ENCODE data around the gene ATP6V1B1. TPM values are rescaled to one million over a fixed set of nuclear protein-coding genes. Genes with fewer than 3 reads are reported as not detected.

Gene ATP6V1B1
- total and polyA plus RNA-seq, 2 experiments from 2014 or later, result not detected

DNA sequence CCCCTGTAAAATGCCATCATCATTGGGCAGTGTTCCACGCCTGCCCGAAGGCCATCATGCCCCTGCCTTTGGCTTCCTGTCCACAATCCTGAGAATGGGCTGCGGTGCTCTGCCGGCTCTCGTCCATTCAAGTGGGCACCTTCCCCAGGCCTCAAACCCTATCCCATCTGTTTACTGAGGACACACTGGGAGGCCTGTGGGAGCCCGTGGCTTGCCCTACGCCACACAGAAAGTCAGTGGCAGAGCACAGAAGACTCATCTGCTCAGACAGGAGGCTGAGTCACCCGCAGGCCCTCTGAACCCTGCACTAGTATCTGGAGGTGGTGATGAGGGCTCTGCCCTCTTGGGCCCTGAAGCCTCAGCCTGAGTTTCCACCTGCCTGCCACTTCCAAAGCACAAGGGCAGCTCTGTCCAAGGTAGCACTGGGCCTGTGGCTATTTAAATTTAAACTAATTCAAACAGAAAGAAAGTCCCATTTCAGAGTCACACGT lies 23.6 kb downstream of the ATP6V1B1 start:
- Histone ChIP-seq H3K36me3 (ENCODE audit: insufficient read depth) (no peaks in the 10 kb centered on the region), H3F3A (replicated peaks; ENCODE audit: low read depth) (no peaks in the 10 kb centered on the region), H4K20me1 (replicated peaks; ENCODE audit: insufficient read depth) (no peaks in the 10 kb centered on the region), H3K4me3 (no peak overlapping the region), H3K4me2 (no peak overlapping the region), H3K79me2 (replicated peaks; ENCODE audit: insufficient read depth) (no peaks in the 10 kb centered on the region), H3K9me2 (ENCODE audit: insufficient read depth) (no peaks in the 10 kb centered on the region), H3K4me1 (ENCODE audit: insufficient read depth) (no peaks in the 10 kb centered on the region), H2AFZ (no peak overlapping the region), H3K27ac (ENCODE audit: low read depth) (no peak overlapping the region), H3K27me3 (ENCODE audit: insufficient read depth) (peaks cover 32% of the 10 kb centered on the region)
- H3K4me3 Mint-ChIP-seq, result no peak overlapping the region
- ATAC-seq, result no peak
- no peaks in the 10 kb centered on the region for H3K36me3 Mint-ChIP-seq (ENCODE audit: low read depth)
- no peaks in the 10 kb centered on the region for H3K9me3 Mint-ChIP-seq
- TF ChIP-seq ZNF114 (CRISPR knock-in tag; IDR thresholded peaks at IDR 0.05) (no peak), ZNF331 (CRISPR knock-in tag; IDR thresholded peaks at IDR 0.05; ENCODE audit: low read depth) (no peak)
- H3K4me1 Mint-ChIP-seq, result no peaks in the 10 kb centered on the region; the same call in 2 of the 3 replicates
- H3K27ac Mint-ChIP-seq, result no peak overlapping the region
- no peak for DNase-seq (ENCODE audit: low spot score)
- H3K27me3 Mint-ChIP-seq (ENCODE audit: insufficient read depth, low read depth, poor library complexity), result peaks cover 44% of the 10 kb centered on the region

DNA sequence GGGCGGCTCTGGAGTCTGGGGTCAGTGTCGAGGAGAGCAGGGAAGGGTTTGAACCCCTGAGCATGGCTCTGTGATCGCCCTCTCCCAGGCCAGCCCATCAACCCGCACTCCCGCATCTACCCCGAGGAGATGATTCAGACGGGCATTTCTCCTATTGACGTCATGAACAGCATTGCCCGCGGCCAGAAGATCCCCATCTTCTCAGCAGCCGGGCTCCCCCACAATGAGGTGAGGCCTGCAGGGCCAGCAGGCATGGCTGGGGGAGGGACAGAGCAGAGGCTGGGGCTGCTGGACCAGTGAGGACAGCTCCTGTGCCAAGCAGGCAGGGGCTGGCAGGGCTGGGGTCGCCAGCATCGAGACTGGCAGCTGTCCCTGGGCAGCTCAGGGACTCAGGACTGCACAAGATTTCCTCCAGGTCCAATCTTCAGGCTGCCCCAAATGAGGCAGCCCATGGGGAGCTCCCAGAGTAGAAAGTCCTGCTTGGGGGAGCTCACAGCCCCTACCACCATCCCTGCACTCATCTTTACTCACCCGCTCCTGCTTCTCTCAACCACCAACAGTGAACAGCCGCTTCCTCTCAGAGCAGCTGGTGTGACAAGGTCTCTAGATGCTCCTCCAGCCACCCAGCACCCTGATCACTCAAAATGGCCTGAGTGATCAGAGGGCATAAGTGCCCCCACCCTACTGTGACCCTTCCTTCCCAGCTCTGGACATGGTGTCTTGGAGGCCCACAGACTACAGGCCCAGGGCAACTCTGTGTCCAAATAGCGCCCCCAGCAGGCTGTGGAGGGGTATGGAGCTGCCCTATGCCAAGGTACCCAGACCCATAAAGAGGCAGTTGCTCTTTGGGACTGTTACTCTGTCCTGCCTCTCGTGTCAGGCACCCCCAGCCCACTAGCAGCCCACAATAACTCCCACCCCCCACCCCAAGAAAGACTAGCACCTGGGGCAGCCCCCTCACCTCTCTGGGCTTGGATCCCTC lies 24.4 kb downstream of the ATP6V1B1 start:
- Histone ChIP-seq H3K79me2 (replicated peaks; ENCODE audit: insufficient read depth) (no peaks in the 10 kb centered on the region), H3K9me2 (ENCODE audit: insufficient read depth) (no peaks in the 10 kb centered on the region), H3F3A (replicated peaks; ENCODE audit: low read depth) (no peaks in the 10 kb centered on the region), H3K4me3 (no peak overlapping the region), H2AFZ (no peak overlapping the region), H4K20me1 (replicated peaks; ENCODE audit: insufficient read depth) (no peaks in the 10 kb centered on the region), H3K4me1 (ENCODE audit: insufficient read depth) (peaks cover under 1% of the 10 kb centered on the region; the same call in 1 of the 2 replicates), H3K27me3 (ENCODE audit: insufficient read depth) (peaks cover 36% of the 10 kb centered on the region), H3K36me3 (ENCODE audit: insufficient read depth) (no peaks in the 10 kb centered on the region), H3K4me2 (no peak overlapping the region), H3K27ac (ENCODE audit: low read depth) (no peak overlapping the region)
- no peak overlapping the region for H3K27ac Mint-ChIP-seq
- TF ChIP-seq ZNF331 (CRISPR knock-in tag; IDR thresholded peaks at IDR 0.05; ENCODE audit: low read depth), result no peak
- TF ChIP-seq, protein P1, sequence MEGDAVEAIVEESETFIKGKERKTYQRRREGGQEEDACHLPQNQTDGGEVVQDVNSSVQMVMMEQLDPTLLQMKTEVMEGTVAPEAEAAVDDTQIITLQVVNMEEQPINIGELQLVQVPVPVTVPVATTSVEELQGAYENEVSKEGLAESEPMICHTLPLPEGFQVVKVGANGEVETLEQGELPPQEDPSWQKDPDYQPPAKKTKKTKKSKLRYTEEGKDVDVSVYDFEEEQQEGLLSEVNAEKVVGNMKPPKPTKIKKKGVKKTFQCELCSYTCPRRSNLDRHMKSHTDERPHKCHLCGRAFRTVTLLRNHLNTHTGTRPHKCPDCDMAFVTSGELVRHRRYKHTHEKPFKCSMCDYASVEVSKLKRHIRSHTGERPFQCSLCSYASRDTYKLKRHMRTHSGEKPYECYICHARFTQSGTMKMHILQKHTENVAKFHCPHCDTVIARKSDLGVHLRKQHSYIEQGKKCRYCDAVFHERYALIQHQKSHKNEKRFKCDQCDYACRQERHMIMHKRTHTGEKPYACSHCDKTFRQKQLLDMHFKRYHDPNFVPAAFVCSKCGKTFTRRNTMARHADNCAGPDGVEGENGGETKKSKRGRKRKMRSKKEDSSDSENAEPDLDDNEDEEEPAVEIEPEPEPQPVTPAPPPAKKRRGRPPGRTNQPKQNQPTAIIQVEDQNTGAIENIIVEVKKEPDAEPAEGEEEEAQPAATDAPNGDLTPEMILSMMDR (conservative IDR thresholded peaks at IDR 0.05; ENCODE audit: low read depth in 2 of 2), result peak; percentile 74 to 78
- no peak overlapping the region for H3K4me3 Mint-ChIP-seq
- ATAC-seq (peak; percentile 59), DNase-seq (ENCODE audit: low spot score) (peak; percentile 72)
- H3K4me1 Mint-ChIP-seq, result peaks cover 3% of the 10 kb centered on the region
- no peaks in the 10 kb centered on the region for H3K9me3 Mint-ChIP-seq
- peaks cover 52% of the 10 kb centered on the region for H3K27me3 Mint-ChIP-seq (ENCODE audit: insufficient read depth, low read depth, poor library complexity)
- no peaks in the 10 kb centered on the region for H3K36me3 Mint-ChIP-seq (ENCODE audit: low read depth)

DNA sequence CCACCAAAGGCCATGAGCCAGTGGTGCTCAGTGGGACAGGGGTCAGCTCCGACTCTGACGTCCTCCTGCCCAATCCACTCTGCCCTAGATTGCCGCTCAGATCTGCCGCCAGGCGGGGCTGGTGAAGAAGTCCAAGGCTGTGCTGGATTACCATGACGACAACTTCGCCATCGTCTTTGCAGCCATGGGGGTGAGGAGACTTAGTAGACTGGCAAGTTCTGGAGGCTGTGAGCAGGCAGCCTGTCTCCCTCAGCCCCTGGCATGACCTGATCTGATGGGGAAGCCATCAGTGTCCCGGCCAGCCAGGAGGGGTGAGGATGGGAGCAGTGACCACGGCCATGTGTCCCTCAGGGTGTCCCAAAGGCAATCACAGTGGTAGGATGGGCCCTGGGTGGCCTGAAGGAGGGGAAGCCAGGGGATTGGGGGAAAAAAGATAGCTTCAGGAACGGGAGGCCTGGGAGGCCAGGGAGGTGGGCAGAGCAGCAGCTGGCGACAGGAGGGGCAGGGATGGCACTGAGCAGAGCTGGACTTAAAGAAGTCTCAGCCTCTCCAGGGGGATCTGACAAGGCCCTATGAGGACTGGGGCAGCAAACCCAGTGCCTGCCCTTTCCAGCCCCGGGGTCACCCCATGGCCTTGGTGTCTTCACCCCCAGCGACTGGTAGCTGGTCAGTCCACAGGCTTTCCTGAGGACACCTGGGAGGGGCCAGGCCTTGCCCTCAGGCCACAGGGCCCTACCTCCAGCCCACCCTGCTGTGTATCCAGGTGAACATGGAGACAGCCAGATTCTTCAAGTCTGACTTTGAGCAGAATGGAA lies 25.3 kb downstream of the ATP6V1B1 start:
- no peaks in the 10 kb centered on the region for H3K9me2 ChIP-seq (ENCODE audit: insufficient read depth)
- no peak overlapping the region for H3K27ac ChIP-seq (ENCODE audit: low read depth)
- Mint-ChIP-seq H3K4me3 (no peak overlapping the region), H3K4me1 (peaks cover 4% of the 10 kb centered on the region), H3K36me3 (ENCODE audit: low read depth) (no peaks in the 10 kb centered on the region), H3K27me3 (ENCODE audit: insufficient read depth, low read depth, poor library complexity) (peaks cover 56% of the 10 kb centered on the region), H3K9me3 (no peaks in the 10 kb centered on the region), H3K27ac (no peak overlapping the region)
- no peak overlapping the region for H3K4me3 ChIP-seq
- no peaks in the 10 kb centered on the region for H4K20me1 ChIP-seq (replicated peaks; ENCODE audit: insufficient read depth)
- peaks cover 4% of the 10 kb centered on the region; the same call in 1 of the 2 replicates for H3K4me1 ChIP-seq (ENCODE audit: insufficient read depth)
- no peaks in the 10 kb centered on the region for H3K79me2 ChIP-seq (replicated peaks; ENCODE audit: insufficient read depth)
- no peak overlapping the region for H3K4me2 ChIP-seq
- H3K27me3 ChIP-seq (ENCODE audit: insufficient read depth), result peaks cover 41% of the 10 kb centered on the region
- peak; percentile 8 for ATAC-seq
- H2AFZ ChIP-seq, result no peak overlapping the region
- DNase-seq (ENCODE audit: low spot score), result peak; percentile 48
- no peaks in the 10 kb centered on the region for H3K36me3 ChIP-seq (ENCODE audit: insufficient read depth)
- no peaks in the 10 kb centered on the region for H3F3A ChIP-seq (replicated peaks; ENCODE audit: low read depth)
- TF ChIP-seq, protein P2, sequence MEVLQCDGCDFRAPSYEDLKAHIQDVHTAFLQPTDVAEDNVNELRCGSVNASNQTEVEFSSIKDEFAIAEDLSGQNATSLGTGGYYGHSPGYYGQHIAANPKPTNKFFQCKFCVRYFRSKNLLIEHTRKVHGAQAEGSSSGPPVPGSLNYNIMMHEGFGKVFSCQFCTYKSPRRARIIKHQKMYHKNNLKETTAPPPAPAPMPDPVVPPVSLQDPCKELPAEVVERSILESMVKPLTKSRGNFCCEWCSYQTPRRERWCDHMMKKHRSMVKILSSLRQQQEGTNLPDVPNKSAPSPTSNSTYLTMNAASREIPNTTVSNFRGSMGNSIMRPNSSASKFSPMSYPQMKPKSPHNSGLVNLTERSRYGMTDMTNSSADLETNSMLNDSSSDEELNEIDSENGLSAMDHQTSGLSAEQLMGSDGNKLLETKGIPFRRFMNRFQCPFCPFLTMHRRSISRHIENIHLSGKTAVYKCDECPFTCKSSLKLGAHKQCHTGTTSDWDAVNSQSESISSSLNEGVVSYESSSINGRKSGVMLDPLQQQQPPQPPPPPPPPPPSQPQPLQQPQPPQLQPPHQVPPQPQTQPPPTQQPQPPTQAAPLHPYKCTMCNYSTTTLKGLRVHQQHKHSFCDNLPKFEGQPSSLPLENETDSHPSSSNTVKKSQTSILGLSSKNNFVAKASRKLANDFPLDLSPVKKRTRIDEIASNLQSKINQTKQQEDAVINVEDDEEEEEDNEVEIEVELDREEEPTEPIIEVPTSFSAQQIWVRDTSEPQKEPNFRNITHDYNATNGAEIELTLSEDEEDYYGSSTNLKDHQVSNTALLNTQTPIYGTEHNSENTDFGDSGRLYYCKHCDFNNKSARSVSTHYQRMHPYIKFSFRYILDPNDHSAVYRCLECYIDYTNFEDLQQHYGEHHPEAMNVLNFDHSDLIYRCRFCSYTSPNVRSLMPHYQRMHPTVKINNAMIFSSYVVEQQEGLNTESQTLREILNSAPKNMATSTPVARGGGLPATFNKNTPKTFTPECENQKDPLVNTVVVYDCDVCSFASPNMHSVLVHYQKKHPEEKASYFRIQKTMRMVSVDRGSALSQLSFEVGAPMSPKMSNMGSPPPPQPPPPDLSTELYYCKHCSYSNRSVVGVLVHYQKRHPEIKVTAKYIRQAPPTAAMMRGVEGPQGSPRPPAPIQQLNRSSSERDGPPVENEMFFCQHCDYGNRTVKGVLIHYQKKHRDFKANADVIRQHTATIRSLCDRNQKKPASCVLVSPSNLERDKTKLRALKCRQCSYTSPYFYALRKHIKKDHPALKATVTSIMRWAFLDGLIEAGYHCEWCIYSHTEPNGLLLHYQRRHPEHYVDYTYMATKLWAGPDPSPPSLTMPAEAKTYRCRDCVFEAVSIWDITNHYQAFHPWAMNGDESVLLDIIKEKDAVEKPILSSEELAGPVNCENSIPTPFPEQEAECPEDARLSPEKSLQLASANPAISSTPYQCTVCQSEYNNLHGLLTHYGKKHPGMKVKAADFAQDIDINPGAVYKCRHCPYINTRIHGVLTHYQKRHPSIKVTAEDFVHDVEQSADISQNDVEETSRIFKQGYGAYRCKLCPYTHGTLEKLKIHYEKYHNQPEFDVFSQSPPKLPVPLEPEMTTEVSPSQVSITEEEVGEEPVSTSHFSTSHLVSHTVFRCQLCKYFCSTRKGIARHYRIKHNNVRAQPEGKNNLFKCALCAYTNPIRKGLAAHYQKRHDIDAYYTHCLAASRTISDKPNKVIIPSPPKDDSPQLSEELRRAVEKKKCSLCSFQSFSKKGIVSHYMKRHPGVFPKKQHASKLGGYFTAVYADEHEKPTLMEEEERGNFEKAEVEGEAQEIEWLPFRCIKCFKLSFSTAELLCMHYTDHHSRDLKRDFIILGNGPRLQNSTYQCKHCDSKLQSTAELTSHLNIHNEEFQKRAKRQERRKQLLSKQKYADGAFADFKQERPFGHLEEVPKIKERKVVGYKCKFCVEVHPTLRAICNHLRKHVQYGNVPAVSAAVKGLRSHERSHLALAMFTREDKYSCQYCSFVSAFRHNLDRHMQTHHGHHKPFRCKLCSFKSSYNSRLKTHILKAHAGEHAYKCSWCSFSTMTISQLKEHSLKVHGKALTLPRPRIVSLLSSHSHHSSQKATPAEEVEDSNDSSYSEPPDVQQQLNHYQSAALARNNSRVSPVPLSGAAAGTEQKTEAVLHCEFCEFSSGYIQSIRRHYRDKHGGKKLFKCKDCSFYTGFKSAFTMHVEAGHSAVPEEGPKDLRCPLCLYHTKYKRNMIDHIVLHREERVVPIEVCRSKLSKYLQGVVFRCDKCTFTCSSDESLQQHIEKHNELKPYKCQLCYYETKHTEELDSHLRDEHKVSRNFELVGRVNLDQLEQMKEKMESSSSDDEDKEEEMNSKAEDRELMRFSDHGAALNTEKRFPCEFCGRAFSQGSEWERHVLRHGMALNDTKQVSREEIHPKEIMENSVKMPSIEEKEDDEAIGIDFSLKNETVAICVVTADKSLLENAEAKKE (CRISPR knock-in tag; IDR thresholded peaks at IDR 0.05), result no peak
